ENCODE measurements around the gene PSG5.
A peak's percentile ranks its signal among the peaks of the same experiment; 100 is the strongest.
"Not testable (repeated sequence)": the region's sequence is repeated elsewhere in the genome, so short reads cannot be mapped to it uniquely, and the experiment has no call there.

The PSG5 gene

GRCh38 chr19:43181869-43182771, 4.2 kb downstream of the PSG5 start:
- DNase-seq (ENCODE audit: low spot score): not testable (repeated sequence)

GRCh38 chr19:43179569-43180147, 6.7 kb downstream of the PSG5 start:
- not testable (repeated sequence) for DNase-seq (ENCODE audit: low spot score)

- not testable (repeated sequence) for DNase-seq (ENCODE audit: low spot score)
Observed at GRCh38 chr19:43178577-43178976, 7.8 kb downstream of the PSG5 start.

- DNase-seq (ENCODE audit: low spot score): not testable (repeated sequence)
Observed at GRCh38 chr19:43165906-43166305, 20.4 kb downstream of the PSG5 start.

- DNase-seq (ENCODE audit: low spot score): not testable (repeated sequence)
Observed at GRCh38 chr19:43163135-43163534, 23.2 kb downstream of the PSG5 start.

- DNase-seq (ENCODE audit: low spot score): not testable (repeated sequence)
Observed at GRCh38 chr19:43162261-43162660, 24.1 kb downstream of the PSG5 start.

GRCh38 chr19:43152214-43152613, 34.1 kb downstream of the PSG5 start:
- DNase-seq (ENCODE audit: low spot score): no peak

GRCh38 chr19:43149788-43150187, 36.5 kb downstream of the PSG5 start:
- DNase-seq (ENCODE audit: low spot score): not testable (repeated sequence)

GRCh38 chr19:43148233-43148632, 38.1 kb downstream of the PSG5 start:
- no peak for DNase-seq (ENCODE audit: low spot score)

- DNase-seq (ENCODE audit: low spot score): not testable (repeated sequence)
Observed at GRCh38 chr19:43141763-43142162, 44.6 kb downstream of the PSG5 start.

GRCh38 chr19:43132696-43133095, 53.6 kb downstream of the PSG5 start:
- no peak for DNase-seq (ENCODE audit: low spot score)

- peak; percentile 6 for DNase-seq (ENCODE audit: low spot score)
Observed at GRCh38 chr19:43131281-43131842, 55.0 kb downstream of the PSG5 start.

- DNase-seq (ENCODE audit: low spot score): not testable (repeated sequence)
Observed at GRCh38 chr19:43129197-43129596, 57.1 kb downstream of the PSG5 start.

- DNase-seq (ENCODE audit: low spot score): not testable (repeated sequence)
Observed at GRCh38 chr19:43127336-43127735, 59.0 kb downstream of the PSG5 start.

- DNase-seq (ENCODE audit: low spot score): no peak
Observed at GRCh38 chr19:43126720-43127119, 59.6 kb downstream of the PSG5 start.

GRCh38 chr19:43124360-43124759, 62.0 kb downstream of the PSG5 start:
- DNase-seq (ENCODE audit: low spot score): no peak

- DNase-seq (ENCODE audit: low spot score): peak; percentile 16
Observed at GRCh38 chr19:43120433-43121026, 65.8 kb downstream of the PSG5 start.

- DNase-seq (ENCODE audit: low spot score): not testable (repeated sequence)
Observed at GRCh38 chr19:43119526-43119925, 66.8 kb downstream of the PSG5 start.

Measured in LoVo (cell line).